Activated CD4-positive, alpha-beta T cell treated with anti-CD3 and anti-CD28 coated beads, Interleukin-2, Interleukin-6, amounts not matched to agents 100 ng/mL and 50 ng/mL, durations not matched to agents 16 hours and 8 hours (primary cell): Measurements from ENCODE around the gene SLC26A4.

Source experiments
- DNase-seq: peaks from one replicate; pipeline ENCODE4 v3.0.0-alpha.2; 2020

The SLC26A4 gene

DNA sequence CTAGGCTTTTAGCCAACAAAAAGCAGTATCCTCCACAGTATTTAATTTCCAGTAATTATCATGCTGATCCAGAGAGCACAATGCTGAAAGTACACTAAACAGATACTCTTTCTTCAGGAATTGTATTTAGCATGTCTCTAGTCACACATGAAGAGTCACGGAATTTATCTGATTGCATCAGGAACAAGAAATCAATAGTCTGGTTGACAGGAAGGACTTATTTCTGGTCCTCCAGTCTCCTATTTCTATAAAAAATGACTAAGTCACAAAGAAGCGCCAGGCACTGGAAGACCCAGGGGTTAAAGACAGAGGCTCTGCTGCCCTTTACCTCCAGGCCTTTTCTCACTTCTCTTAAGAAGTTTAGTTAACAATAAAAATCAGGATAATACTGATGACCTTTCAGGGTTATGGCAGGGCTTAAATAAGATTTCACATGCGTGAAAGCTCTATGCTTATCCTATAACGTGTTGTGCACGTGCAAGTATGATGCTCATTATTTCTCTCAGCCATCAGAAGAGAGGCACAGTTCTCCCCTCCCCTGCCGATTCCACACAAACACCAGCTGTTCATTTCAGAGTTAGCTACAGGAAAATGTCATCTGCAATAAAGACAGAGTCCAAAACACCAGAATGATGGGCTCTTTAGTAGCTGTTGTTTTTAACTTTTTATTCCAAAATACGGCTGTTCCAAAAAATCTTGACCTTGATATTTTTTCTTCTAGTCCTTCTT lies 36.9 kb downstream of the SLC26A4 start:
- DNase-seq = no peak

DNA sequence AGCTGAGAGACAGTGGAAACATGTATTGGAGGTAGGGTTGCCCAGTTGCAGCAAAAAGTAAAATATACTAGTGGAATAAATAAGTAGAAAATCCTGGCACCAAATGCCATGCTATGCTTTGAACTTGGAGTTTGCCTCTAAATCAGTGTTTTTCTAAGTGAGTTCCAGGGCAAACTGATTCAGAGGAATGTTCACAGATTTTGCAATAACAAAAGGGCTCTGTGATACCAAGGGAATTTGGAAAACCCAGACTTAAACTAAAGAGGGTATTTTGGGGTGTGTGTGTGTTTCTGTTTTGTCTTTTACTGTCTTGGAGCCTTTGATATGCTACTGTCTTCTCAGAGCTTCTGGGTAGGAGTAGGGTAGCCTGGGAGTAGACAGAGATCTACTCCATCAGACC lies 39.9 kb downstream of the SLC26A4 start:
- DNase-seq = no peak

DNA sequence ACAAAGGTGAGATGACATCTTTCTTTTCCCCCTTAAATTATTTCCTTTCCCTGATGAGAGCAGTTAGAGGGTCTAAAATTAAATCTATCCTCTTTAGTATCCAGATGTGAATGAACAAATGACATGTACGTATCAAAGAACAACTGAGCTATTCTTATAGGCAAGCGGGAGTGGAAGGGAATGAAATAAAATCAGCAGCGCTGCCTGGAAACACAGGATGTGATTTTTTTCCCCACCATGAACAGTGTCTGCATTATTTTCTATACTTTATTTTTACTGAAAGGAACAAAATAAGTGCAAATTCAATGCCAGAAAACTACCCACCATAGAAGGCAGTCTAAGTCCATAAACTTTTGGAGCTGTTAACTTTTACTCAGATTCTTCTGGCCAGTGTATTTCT lies 40.6 kb downstream of the SLC26A4 start:
- no peak for DNase-seq

DNA sequence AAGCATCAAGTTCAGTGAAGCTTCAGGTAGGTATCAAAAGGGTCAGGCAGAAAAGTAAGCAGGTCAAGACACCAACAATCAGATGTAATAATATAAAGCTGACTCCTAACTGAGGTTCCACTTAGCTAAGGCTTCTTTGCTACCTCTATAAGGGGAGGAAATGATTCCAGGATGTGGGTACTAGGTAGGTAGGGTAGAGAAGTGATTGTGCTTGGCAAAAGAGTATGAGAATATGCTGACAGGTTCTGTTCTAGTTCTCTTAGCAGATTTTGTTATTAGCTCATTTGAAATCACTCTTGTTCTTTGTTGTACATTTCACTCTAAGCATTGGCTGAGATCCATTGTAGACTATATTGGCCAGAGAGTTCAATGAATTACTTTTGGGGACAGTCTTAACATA lies 42.6 kb downstream of the SLC26A4 start:
- no peak for DNase-seq

DNA sequence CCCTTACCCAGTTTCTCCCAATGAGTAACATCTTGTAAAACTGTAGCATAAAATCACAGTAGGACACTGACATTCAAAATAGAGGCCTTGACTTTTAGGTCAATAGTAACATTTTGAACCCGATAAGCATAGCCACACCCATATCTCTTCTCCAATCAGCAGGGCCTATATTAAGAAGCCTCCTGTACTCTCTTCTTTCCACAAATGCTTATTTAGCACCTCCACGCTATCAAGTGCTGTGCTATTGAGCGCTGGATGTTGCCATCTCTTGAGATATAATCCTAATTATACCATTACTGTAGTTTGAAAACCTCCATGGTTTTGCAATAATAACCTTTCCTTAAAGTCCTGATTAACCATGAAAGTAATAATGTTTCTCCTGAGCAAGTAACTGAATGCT lies 43.2 kb downstream of the SLC26A4 start:
- DNase-seq = no peak

DNA sequence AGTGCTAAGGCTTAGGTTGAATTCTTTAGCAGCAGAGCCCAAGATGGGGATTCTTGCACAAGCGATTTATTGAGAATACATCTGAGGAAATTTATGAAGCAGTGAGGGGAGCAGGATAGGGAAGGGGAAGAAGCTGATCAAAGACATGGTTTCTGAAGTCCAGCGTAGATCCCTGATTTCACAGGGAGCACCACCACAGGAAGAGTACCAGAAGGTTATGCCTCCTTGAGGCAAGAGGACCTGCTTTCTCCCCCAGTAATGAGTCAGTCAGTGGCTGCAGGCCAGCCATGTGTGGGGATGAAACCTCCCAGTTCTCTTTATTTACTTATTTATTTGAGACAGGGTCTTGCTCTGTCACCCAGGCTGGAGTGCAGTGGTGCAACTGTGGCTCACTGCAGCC lies 48.3 kb downstream of the SLC26A4 start:
- no peak for DNase-seq

DNA sequence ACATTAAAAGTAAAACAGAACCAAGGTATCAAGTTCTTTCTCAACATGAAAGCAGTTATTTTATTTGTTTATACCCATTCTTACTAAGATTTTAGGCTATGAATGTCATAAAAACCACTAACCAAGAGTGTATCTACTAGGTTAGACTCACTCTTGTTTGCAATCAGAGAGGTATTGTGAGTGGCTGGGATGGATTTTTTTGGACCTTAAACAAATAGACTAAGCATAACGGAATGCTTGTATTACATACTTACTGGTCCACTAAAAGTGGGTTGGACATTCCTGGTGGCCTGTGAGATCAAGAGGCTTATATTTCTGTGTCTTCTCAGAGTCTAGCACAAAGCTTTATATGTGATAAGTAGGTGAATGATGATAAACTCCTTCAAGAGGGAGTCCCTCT lies 50.7 kb downstream of the SLC26A4 start:
- DNase-seq = no peak

DNA sequence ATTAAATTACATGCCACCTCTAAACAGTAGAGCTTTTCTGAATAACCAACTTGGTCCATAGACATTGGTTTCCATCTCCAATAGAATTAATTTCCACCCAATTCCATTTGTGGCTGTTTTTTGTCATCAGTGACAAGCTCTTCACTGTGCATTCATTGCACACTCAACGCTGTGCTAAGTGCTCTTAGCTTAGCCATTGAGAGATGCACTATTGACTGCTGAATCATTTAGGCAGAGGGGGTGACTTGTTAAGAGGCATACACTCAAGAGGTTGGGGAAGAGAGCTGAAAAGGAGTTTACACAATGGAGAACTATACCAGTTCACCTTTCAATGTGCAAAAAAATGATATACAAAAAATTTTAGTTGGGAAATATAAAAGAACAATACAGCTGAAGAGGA lies 51.4 kb downstream of the SLC26A4 start:
- no peak for DNase-seq

DNA sequence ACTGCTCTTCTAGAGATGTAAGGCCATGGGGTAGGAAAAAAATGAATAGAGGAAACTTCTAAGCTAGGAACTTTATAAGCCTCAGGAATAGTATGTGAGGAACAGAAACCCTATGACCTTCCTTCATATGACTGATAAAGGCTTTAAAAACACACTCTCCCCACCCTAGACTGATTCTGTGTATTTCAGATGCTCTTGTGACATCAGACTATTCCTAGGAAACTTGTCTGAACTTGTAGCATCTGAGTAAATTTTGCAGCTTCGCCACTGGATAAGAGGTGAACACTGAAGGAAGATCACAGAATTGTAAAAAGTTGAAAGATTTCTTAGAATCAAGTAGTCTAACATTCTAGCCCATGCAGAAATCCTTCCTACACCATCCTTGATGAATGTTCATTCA lies 52.3 kb downstream of the SLC26A4 start:
- no peak for DNase-seq

DNA sequence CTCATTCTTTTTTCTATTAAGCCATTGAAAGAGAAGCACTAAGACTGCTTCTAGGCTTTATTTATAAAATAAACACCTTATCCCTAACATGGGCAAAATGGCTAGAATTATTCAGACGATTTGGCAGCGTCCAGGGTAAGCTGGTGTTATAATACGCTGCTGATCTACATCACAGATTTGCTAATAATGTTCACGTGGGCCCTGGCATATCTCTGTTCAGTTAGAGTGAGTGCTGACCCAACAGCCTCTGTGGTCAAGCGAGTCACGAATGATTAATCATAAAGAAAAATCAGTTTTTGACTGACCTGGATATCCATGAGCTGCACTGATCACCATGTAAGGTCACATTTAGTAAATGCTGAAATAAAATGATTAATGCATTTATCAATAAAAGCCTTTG lies 54.9 kb downstream of the SLC26A4 start:
- no peak for DNase-seq

DNA sequence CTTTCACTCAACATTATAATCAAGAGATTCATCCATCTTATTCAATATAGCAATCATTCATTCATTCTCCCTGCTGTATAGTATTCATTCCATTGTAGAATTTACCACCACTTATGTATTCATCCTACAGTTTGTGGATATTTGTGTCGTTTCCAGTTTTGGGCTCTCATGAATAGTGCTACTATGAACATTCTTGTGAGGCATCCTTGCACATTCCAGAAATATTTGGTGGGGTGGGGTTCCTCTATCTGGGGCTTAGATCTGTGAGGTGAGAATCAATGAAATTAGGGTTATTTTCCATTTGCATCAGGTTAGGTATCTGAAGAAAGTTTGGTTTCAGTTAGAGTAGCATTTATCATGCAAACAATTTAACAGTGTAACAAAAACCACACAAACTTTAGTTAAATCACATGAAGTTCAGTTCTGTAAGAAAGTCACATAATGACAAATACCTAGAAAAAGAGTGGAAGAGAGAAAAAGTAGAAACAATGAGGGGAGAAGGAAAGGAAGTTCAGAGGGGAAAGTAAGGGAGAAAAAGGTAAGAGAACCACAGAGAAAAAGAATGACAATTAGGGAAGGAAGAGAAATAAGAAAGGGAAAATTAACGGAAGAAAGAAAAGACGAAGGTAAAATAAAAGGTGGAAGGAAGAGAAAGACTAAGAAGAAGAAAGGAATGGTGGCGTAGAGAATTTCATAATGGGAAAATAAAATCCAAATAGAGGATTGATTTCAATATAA lies 58.0 kb downstream of the SLC26A4 start:
- no peak for DNase-seq

DNA sequence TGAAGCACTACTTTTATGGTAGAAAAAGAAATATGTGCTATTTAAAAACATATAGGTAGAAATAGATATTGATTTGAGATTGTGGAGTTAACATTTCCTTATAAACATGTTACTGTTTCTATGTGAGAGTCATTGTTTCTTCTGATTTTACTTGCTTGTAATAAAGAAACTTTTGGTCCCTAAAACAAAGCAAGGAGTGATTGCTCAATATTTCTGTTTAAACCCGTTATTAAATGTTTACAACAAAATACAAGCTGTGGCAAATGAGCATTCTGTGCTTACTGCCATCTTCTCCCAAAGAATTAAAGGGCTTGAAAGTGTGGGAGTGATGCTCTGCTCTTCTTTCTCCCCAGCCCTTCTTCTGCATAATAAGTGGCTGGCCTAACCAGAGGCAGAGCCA lies 60.7 kb downstream of the SLC26A4 start:
- DNase-seq = no peak

DNA sequence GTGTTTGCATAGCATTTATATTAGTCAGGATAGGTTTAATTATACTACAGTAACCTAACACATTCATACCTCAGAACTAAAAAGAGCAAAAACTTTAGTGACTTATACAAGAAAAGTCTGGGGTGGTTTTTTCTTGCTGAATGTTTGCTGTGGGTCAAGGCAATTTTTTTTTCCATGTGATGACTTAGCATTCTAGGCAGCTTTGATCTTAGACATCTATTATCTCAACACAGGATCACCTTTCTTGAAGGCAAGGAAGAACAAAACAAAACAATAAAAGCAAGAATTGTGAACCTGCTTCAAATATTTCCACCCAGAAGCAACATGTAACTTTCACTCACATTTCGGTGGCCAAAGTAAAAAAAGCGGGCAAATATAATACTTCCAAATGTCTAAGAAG lies 62.6 kb downstream of the SLC26A4 start:
- DNase-seq = no peak

DNA sequence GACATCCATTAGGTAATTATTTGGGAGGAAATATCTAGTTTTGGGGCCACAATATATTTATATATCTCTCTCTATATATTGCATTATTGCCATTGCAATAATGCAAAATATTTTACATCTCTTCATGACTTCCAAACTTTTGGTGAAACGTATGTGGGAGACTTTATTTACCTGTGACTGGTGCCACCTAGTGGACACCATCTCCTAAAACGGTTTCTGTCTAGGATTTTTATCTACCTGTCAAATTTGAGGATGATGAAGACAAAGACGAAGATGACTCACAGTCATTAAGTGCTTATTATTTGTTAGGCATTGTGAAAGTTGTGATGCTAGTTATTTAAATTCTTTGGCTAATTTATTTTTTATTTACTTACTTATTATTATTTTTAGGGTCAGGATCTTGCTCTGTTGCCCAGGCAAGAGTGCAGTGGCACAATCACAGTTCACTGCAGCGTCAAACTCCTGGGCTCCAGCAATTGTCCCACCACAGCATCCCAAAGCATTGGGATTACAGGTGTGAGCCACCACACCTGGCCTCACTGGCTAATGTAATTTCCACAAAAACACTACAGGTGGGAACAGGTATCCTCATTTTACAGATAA lies 64.6 kb downstream of the SLC26A4 start:
- DNase-seq = peak; percentile 65

DNA sequence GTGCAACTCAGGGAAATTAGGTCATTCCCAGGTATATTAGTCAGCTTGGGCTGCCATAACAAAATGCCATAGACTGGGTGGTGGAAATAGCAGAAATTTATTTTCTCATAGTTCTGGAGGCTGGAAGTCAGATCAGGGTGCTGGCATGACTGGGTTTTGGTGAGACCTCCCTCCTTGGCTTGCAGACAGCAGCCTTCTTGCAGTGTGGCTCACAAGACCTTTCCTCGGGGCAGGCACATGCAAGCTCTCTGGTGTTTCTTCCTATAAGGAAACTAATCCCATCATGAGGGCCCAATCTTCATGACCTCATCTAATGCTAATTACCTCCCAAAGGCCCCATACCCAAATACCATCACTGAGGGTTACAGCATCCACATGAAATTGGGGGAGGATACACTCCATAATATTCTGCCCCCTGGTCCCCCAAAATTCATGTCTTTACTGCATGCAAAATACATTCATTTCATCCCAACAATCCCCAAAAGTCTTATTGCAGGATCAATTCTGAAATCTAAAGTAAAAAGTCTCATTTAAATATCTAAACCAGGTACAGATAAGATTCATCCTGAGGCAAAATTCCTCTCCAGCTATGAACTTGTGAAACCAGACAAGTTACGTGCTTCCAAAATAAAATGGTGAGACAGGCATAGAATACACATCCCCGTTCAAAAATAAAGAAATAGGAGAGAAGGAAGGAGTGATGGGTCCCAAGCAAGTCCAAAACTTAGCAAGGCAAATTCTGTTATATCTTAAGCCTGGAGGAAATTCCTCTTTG lies 65.9 kb downstream of the SLC26A4 start:
- DNase-seq = no peak

DNA sequence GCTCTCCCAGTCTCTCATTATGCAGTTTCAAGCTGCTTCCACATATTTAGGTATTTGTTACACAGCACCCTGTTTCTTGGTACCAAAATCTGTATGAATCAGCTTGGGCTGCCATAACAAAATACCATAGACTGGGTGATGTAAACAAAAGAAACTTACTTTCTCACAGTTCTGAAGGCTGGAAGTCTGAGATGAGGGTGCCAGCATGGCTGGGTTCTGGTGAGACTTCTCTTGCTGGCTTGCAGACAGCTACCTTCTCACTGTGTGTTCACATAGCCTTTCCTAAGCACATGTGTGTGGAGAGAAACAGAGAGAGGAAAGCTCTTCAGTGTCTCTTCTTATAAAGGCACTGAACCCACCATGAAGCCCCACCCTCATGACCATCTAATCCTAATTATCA lies 67.6 kb downstream of the SLC26A4 start:
- DNase-seq = no peak

DNA sequence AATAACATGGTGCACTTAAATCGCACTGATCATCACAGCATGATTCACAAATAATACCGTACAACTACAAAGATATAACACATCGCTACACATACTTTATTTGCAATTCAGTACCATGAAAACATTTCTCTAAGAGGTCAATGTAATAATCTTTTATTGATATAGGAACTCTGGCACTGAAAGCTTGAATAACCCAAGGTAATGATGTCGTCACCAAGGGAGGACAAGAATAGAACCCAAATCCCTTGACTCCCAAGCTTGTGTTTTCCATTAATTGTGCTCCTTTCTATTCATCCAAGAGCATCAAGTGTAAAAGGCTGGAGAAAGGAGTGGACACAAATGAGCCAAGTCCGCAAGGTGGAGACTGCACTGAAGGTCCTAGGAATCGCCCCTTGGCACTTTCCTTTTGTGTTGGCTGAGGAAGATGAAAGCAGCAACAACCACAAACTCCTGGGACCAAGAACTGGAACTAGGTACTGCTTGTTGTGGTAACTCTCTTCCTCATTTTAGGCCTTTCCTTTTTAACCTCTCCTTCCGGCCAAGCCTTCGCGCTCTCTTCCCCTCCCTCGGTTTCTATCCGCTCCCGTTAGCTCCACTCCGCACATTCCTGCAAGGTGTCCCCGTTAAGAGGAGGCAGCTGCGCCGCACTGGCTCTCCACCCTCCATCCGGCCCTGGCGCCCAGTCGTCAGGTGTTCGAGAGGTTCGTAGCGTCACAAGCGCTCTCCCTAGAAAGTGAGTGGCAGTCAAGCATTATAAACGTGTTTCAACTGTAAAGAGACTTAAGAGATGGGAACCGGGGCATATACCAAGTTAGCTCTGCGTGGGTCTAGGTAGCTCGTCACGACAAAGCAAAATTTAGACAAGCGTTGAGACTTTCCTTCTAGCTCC lies 82.3 kb downstream of the SLC26A4 start:
- DNase-seq = no peak

DNA sequence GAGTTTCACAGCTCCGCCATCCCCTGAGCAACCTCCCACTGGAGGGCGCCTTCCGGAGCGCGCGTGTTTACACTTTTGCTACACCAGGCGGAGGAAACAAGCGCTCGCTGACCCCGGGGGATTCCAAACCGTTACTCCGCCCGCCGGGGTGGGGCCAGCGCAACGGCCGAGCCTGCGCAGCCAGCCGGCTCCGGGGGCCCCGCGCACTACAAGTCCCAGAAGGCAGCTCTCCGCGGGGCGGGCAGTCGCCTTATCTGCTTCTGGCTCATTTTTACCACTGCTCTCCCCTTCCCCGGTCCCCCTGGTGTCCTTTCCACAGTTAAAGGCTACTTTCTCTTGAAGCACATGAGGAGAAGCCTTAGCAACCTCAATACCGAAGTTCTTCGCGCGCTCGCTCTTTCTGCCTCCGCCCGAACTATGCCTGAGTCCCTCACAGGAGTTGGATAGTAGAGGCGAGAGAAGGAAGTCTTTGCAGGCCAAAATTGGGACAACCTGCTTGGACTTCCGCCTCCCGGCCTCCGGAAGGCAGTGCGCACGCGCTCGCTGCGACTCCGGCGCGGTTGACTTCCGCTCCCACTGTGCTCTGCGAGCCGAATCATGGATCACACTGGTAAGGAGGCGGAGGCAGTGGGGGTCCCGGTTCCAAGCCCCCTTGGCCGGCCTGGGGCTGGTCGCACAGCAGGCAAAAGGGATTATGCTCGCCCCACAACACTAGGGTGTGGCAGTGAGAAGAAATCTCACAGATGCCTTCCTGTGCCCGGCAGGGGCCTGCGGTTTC lies 83.1 kb downstream of the SLC26A4 start, which contains the start of gene CBLL1:
Gene CBLL1 (plus strand): TSS at position 576 of the 778 bp plus-strand sequence. CDS start 22 bp downstream, at position 598.
- DNase-seq = peak; percentile 97

DNA sequence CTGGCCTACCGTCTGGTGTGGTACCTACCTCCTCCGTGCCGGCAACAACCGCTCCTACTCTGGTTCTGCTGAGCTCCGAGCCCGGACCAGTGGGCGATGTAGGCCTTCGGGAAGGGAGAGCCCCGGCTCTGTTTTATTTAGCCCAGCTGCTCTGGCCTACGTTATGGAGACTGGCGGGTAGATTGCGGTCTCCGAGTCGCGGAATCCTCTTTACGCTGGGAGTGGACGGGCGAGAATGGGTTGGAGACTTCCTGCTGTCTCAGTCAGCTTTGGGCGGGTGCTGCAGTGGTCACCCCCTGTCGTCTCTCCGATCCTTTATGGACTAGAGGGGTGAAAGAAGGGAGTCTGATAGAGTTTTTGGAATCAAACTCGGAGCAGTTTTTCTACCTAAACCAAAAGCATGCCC lies 83.7 kb downstream of the SLC26A4 start:
- no peak for DNase-seq

DNA sequence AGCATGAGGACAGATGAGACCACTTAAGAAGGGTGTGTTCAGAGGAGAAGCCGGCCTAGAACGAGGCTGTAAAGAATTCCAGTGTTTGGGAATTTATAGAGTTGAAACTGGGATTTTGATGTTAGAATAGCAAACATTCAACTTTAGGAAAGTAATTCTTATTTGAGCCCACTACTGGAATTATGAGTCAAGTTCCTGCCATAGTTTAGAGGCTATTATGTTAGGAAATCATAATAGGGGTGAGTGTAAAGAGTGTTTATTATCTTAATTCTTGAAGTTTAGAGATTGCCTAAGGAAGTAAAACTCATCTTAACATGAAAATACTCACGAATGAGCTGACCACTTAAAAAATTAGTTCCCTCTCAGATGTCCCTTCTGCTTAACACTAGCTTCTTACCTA lies 85.4 kb downstream of the SLC26A4 start:
- DNase-seq = no peak

DNA sequence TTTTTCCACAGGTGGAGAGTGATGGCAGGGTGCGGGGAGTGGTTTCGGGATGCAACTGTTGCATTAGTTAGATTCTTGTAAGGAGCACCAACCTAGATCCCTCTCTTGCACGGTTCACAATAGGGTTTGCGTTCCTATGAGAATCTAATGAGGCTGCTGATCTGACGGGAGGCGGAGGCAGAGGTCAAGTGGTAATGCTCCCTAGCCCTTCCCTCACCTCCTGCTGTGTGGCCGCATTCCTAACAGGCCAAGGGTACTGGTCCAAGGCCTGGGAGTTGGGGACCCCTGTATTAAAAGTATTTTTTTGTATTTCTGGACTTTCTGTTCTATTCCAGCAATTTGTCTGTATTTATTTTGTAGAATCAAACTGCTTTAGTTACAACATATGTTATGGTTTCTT lies 90.5 kb downstream of the SLC26A4 start:
- no peak for DNase-seq

DNA sequence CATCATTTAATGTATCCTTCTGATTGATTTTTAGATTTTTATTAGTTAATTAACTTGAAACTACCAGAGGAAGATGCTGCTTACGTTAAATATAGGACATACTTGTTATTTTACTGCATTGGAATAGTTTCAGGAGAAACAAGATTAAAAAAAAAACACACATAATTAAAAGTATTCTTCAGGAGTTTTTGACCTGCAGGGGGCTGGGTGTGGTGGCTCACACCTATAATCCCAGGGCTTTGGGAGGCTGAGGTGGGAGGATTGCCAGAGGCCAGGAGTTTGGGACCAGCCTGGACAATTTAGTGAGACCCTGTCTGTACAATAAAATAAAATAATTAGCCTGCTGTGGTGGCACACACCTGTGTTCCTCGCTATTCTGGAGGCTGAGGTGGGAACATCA lies 94.0 kb downstream of the SLC26A4 start:
- DNase-seq = no peak
